Adrenal gland (tissue), 12 donors: ENCODE results near the gene NR6A1. TPM values are rescaled to one million over a fixed set of nuclear protein-coding genes. Genes with fewer than 3 reads are reported as not detected.

Experiments
- DNase-seq, 7 donors: peaks; one replicate each; pipeline ENCODE4 v3.0.0-alpha.2; 2019 to 2020
- H3K27ac ChIP-seq, 5 donors: fragments of 200-600 bp; sonication (generic) in 4 of 5; 1 replicate in 3 of 5; 2 replicates in 2 of 5; pipeline versions ENCODE4 v1.5.1 to v1.8.0; 2016 to 2020; ENCODE audit warnings: mild to moderate bottlenecking in 1 of 5
- H3K27me3 ChIP-seq: fragments of 200-600 bp; 2 replicates; pipeline ENCODE4 v1.8.0; 2021
- H3K36me3 ChIP-seq, 2 donors: fragments of 200-600 bp; replicated peaks in 1 of 2; 1 replicate in 1 of 2; 2 replicates in 1 of 2; pipeline versions ENCODE4 v1.5.1 to v1.8.0; 2018 to 2022
- H3K4me1 ChIP-seq, 2 donors: fragments of 200-600 bp; replicated peaks in 1 of 2; 1 replicate in 1 of 2; 2 replicates in 1 of 2; pipeline versions ENCODE4 v1.5.1 to v1.8.0; 2018 to 2021
- H3K4me3 ChIP-seq, 4 donors: fragments of 200-600 bp; sonication (generic) in 3 of 4; one replicate each; pipeline ENCODE4 v1.5.1; 2016 to 2018
- H3K9me3 ChIP-seq, 3 donors: fragments of 200-600 bp; sonication (generic) in 1 of 3; replicated peaks in 1 of 3; 1 replicate in 2 of 3; 2 replicates in 1 of 3; pipeline versions ENCODE4 v1.5.1 to v1.8.0; 2016 to 2021
- POLR2A ChIP-seq, 2 donors: fragments of 450-650 bp; IDR thresholded peaks; one replicate each; pipeline ENCODE4 v1.6.1; 2017; ENCODE audit warnings: antibody characterized with exemption in 2 of 2, mild to moderate bottlenecking in 2 of 2, moderate library complexity in 1 of 2
- WGBS, 4 donors: extraction: QIAGEN DNeasy Blood & Tissue Kit in 2 of 4; methylation state at CpG; one replicate each; pipeline versions ENCODE4 v1.1.5 to v1.1.7; 2013 to 2017; 5-methylcytosine and 5-hydroxymethylcytosine counted together
- intact Hi-C, 2 donors: fragments of 100-400 bp; cut with DNase I; formaldehyde crosslinking; loops; one replicate each; pipeline versions ENCODE4 v1.14.1 to v1.15.0; 2022 to 2023
- polyA plus RNA-seq, 3 donors: library from polyadenylated mRNA; stranded (reverse); fragments of 200-250 nt in 2 of 3; fragments of 350-450 nt in 1 of 3; fragmentation: Illumina TruSeq in 1 of 3; extraction: RNeasy Lipid Tissue Mini Kit (QIAGEN cat#74804) in 1 of 3; gene quantifications; one replicate each; pipeline ENCODE4 v1.2.3, GENCODE V29; 2013 to 2014
- total RNA-seq, 9 donors: library from RNA; depleted of rRNA in 4 of 9; stranded (reverse); fragments of >200 nt in 4 of 9; fragments of 120-200 nt in 1 of 9; fragmentation: NEBNext Ultra II Directional in 1 of 9; extraction: Animal tissue kit (Norgen Biotek cat#: 25700) in 1 of 9; gene quantifications; one replicate each; pipeline versions ENCODE4 v1.1.0 to v1.2.4, GENCODE V29; 2013 to 2023
- TF ChIP-seq, protein P1 (sequence below), 6 experiments: fragments of 450-650 bp in 4 of 6; fragments of 200-600 bp in 2 of 6; sonication (generic) in 1 of 6; IDR thresholded peaks; 1 replicate in 5 of 6; 2 replicates in 1 of 6; pipeline versions ENCODE4 v1.5.1 to v1.8.0; 2016 to 2021; ENCODE audit warnings: antibody characterized with exemption in 6 of 6, mild to moderate bottlenecking in 2 of 6, moderate library complexity in 1 of 6
- donor health status: healthy with polysubstance abuse.
- donor health status: Bipolar disorder and iron deficiency.
- donor health status: DM: yes; HTN: yes; CAD: no.
- donor health status: DM: no; HTN: no; CAD: no.
- donor health status: DM: no; HTN: no; CAD: no.
- donor health status: DM: yes; HTN: yes; CAD: no.

NR6A1 gene
- total and polyA plus RNA-seq, 12 donors, result 0.46 to 9.8 (median 1.5) TPM

DNA sequence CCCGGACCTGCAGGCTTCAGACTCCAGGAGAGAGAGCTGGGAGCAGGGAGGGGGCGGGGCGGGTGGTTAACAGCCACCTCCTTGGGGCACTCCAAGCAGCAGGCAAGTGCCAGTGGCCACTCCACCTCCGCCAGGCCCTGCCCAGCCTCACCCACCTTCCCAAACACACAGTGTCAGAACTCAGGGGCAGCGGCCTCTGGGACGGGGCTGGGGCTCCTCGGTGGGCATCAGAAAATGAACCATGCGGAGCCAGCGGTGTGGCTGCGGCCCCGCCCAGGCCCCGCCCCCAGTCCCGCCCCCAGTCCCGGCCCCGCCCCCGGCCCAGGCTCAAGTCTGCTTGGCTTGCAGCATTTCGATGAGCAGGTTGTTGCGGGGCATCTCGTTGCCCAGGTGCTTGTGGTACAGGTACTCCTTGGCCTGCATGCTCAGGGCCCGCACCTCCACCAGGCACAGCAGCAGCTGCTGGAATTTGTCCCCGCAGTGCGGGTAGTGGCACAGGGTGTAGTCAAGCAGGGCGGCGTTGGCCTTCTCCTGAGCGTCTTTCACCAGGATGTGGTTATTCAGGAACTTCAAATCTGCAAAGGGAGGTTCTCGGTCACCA, 288.6 kb downstream of the NR6A1 start:
- H3K27ac ChIP-seq, result no peak overlapping the region
- peaks cover 12 to 13% of the 10 kb centered on the region in 2 donors for H3K4me1 ChIP-seq
- WGBS, 4 donors, result 34 to 76% (median 54%) methylated on average over 2 to 26 of the region's 26 CpGs
- H3K4me3 ChIP-seq, result no peak overlapping the region
- intact Hi-C loops, result no loop called here
- TF ChIP-seq, protein P1, sequence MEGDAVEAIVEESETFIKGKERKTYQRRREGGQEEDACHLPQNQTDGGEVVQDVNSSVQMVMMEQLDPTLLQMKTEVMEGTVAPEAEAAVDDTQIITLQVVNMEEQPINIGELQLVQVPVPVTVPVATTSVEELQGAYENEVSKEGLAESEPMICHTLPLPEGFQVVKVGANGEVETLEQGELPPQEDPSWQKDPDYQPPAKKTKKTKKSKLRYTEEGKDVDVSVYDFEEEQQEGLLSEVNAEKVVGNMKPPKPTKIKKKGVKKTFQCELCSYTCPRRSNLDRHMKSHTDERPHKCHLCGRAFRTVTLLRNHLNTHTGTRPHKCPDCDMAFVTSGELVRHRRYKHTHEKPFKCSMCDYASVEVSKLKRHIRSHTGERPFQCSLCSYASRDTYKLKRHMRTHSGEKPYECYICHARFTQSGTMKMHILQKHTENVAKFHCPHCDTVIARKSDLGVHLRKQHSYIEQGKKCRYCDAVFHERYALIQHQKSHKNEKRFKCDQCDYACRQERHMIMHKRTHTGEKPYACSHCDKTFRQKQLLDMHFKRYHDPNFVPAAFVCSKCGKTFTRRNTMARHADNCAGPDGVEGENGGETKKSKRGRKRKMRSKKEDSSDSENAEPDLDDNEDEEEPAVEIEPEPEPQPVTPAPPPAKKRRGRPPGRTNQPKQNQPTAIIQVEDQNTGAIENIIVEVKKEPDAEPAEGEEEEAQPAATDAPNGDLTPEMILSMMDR (IDR thresholded peaks at IDR 0.05), result no peak
- no peak for TF ChIP-seq POLR2A (IDR thresholded peaks at IDR 0.05)
- H3K9me3 ChIP-seq, result no peaks in the 10 kb centered on the region
- DNase-seq, result peak in 5 of 7 donors; percentile 20 to 44 (median 39)
- H3K36me3 ChIP-seq, result no peaks in the 10 kb centered on the region
- peaks cover under 1% of the 10 kb centered on the region for H3K27me3 ChIP-seq

DNA sequence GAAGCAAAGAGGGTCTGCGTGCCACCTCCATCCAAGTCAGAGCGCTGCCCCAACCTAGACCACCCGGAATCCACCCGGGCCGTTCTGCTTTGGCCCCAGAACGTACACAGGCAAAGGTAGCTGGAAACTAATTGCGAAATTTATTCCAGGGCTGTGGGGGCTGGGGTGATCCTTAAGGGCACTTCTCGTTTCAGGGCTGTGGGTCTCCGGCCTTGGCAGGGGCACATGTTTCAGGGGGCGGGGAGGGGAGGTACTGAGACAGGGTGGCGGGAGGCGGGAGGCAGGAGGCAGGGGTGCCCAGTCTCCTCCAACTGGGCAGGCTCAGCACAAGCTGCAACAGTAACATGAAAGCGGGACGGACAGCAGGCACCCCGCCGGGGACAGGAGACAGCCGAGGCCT, 290.0 kb downstream of the NR6A1 start:
- Histone ChIP-seq H3K36me3 (no peaks in the 10 kb centered on the region), H3K27me3 (peaks cover 7% of the 10 kb centered on the region), H3K27ac (peak overlapping the region in 4 of 5 donors; percentile 4 to 68 (median 56)), H3K9me3 (no peaks in the 10 kb centered on the region), H3K4me1 (peaks cover 8 to 14% of the 10 kb centered on the region in 2 donors), H3K4me3 (no peak overlapping the region)
- intact Hi-C loops, result no loop called here
- TF ChIP-seq, protein P1 (IDR thresholded peaks at IDR 0.05), result no peak
- TF ChIP-seq POLR2A (IDR thresholded peaks at IDR 0.05), result no peak
- 23 to 31% (median 27%) methylated on average over 6 to 17 of the region's 17 CpGs for WGBS, 4 donors
- peak; percentile 67 to 86 (median 78) for DNase-seq

- Histone ChIP-seq H3K36me3 (no peaks in the 10 kb centered on the region), H3K27me3 (peaks cover 7% of the 10 kb centered on the region)
- intact Hi-C loops, result no loop called here
These were observed 290.5 kb downstream of the NR6A1 start for GRCh38 chr9:124480621-124480981.

DNA sequence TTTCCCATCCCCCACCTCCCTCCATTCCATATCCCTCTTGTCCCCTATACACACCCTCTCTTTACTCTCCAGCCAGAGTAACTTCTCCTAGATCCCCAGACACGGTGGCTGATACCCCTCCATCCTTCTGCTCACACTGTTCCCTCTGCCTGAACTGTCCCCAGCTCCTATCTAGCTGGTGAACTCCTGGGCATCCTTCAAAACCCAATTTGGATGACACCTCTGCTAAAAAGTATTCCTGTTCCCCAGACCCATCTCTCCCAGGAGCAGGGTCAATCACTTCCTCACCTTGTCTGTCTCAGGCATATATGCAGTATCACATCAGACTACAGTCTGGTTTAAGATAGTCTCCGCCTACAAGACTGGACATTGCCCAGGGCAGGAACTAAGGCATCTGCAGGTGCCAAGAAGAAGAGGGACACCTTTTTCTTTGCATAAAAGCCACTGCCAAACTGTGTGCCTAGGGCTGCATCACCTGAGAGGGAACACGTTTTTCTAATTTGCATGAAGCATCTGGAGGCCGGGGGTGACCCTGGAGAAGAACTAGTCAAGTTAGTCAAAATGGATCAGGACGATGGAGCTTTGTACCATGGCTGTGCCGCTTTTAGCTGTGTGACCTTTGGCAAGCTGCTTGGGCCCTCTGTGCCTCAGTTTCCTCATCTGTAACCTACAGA, 291.0 kb downstream of the NR6A1 start:
- intact Hi-C loops, result loop anchor here in 1 of 2 donors (5.0 kb wide), 1 partner anchor 58 kb away; no protein-coding TSS in a partner anchor
- TF ChIP-seq, protein P1 (IDR thresholded peaks at IDR 0.05), result no peak
- no peak for TF ChIP-seq POLR2A (IDR thresholded peaks at IDR 0.05)
- H3K4me1 ChIP-seq, result peaks cover 8 to 14% of the 10 kb centered on the region in 2 donors
- peak overlapping the region in 1 of 5 donors; percentile 65 for H3K27ac ChIP-seq
- no peaks in the 10 kb centered on the region for H3K9me3 ChIP-seq
- H3K4me3 ChIP-seq, result no peak overlapping the region
- no peaks in the 10 kb centered on the region for H3K36me3 ChIP-seq
- 53 to 71% (median 58%) methylated on average over 4 to 6 of the region's 6 CpGs for WGBS, 4 donors
- H3K27me3 ChIP-seq, result peaks cover 7% of the 10 kb centered on the region
- DNase-seq, result peak in 1 of 7 donors; percentile 10

More at GRCh38 chr9:124480621-124480981, 290.5 kb downstream of the NR6A1 start:
- Histone ChIP-seq H3K9me3 (no peaks in the 10 kb centered on the region), H3K27ac (peak overlapping the region in 4 of 5 donors; percentile 4 to 68 (median 56)), H3K4me1 (peaks cover 8 to 14% of the 10 kb centered on the region in 2 donors), H3K4me3 (no peak overlapping the region)
- TF ChIP-seq POLR2A (IDR thresholded peaks at IDR 0.05), result no peak
- TF ChIP-seq, protein P1 (IDR thresholded peaks at IDR 0.05), result peak in 5 of 6 experiments; percentile 22 to 51 (median 42)
- WGBS, 4 donors, result 11 to 19% (median 14%) methylated on average over 6 to 7 of the region's 7 CpGs; no CpG with 5 or more reads in 1 of the 4 donors
- peak in 4 of 7 donors; percentile 63 to 68 (median 66) for DNase-seq
